Esophagus muscularis mucosa (tissue), 4 donors: ENCODE data around the gene ATOH1. TPM values are rescaled to one million over a fixed set of nuclear protein-coding genes. Genes with fewer than 3 reads are reported as not detected.

Source experiments
- DNase-seq: peaks from one replicate; pipeline ENCODE4 v3.0.0-alpha.2; 2017; ENCODE audit errors: extremely low spot score
- H3K27ac ChIP-seq, 4 donors: fragments of 200-600 bp; sonication (generic); replicated peaks in 1 of 4; 1 replicate in 3 of 4; 2 replicates in 1 of 4; pipeline ENCODE4 v1.5.1; 2016 to 2019; ENCODE audit warnings: mild to moderate bottlenecking in 1 of 4
- H3K27me3 ChIP-seq, 4 donors: fragments of 200-600 bp; sonication (generic); one replicate each; pipeline versions ENCODE4 v1.5.1 to v1.6.0; 2016 to 2019
- H3K36me3 ChIP-seq, 4 donors: fragments of 200-600 bp; sonication (generic); one replicate each; pipeline ENCODE4 v1.5.1; 2016 to 2019
- H3K4me1 ChIP-seq, 4 donors: fragments of 200-600 bp; sonication (generic); one replicate each; pipeline ENCODE4 v1.5.1; 2016 to 2019
- H3K4me3 ChIP-seq, 4 donors: fragments of 200-600 bp; sonication (generic); 1 replicate in 2 of 4; 2 replicates in 2 of 4; pipeline ENCODE4 v1.5.1; 2016 to 2019; ENCODE audit warnings: mild to moderate bottlenecking in 4 of 4, moderate library complexity in 1 of 4
- H3K9me3 ChIP-seq, 4 donors: fragments of 200-600 bp; sonication (generic); 1 replicate in 3 of 4; 2 replicates in 1 of 4; pipeline ENCODE4 v1.5.1; 2016 to 2019
- EP300 ChIP-seq: sonication (generic); formaldehyde crosslinking; IDR thresholded peaks from one replicate; pipeline ENCODE4 v1.6.1; 2017; ENCODE audit warnings: antibody characterized with exemption
- POLR2A ChIP-seq: fragments of 450-650 bp; IDR thresholded peaks from one replicate; pipeline ENCODE4 v1.6.1; 2017; ENCODE audit warnings: antibody characterized with exemption, moderate library complexity, mild to moderate bottlenecking, low read depth
- POLR2AphosphoS5 ChIP-seq, 2 donors: sonication (generic); formaldehyde crosslinking; IDR thresholded peaks; one replicate each; pipeline ENCODE4 v1.6.1; 2017; ENCODE audit warnings: antibody characterized with exemption in 2 of 2
- WGBS: methylation state at CpG from one replicate; pipeline ENCODE4 v1.1.5; 2018; 5-methylcytosine and 5-hydroxymethylcytosine counted together
- intact Hi-C: fragments of 100-400 bp; cut with DNase I; formaldehyde crosslinking; loops from one replicate; pipeline ENCODE4 v1.15.1; 2023
- total RNA-seq, 4 donors: library from RNA; depleted of rRNA; stranded (reverse); fragments of >200 nt; gene quantifications; one replicate each; pipeline versions ENCODE4 v1.1.0 to v1.2.1, GENCODE V29; 2016
- TF ChIP-seq, protein P1 (sequence below), 3 experiments: fragments of 200-600 bp in 2 of 3; fragments of 450-650 bp in 1 of 3; sonication (generic) in 2 of 3; IDR thresholded peaks; one replicate each; pipeline ENCODE4 v1.5.1; 2017 to 2019; ENCODE audit warnings: antibody characterized with exemption in 3 of 3, mild to moderate bottlenecking in 2 of 3, moderate library complexity in 1 of 3

Gene ATOH1
- total RNA-seq, 4 donors from 2014 or later = not detected

DNA sequence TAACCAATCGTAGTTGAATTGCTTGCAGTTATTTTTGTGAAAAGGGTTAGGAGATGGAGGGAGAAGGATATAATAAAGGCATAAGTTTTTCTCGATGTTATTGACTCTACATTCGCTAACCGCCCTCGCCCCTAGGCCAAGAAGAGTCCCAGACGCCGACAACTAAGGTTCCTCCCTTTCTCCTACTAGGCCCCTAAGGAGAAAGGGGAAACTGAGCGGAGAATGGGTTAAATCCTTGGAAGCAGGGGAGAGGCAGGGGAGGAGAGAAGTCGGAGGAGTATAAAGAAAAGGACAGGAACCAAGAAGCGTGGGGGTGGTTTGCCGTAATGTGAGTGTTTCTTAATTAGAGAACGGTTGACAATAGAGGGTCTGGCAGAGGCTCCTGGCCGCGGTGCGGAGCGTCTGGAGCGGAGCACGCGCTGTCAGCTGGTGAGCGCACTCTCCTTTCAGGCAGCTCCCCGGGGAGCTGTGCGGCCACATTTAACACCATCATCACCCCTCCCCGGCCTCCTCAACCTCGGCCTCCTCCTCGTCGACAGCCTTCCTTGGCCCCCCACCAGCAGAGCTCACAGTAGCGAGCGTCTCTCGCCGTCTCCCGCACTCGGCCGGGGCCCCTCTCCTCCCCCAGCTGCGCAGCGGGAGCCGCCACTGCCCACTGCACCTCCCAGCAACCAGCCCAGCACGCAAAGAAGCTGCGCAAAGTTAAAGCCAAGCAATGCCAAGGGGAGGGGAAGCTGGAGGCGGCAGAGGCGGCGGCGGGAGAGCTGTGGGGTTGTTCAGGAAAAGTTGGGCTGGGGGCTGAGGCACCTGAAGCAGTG is 5.9 kb downstream of the ATOH1 start:
- peaks cover under 1 to 92% (median 50%) of the 10 kb centered on the region in 4 donors for H3K27me3 ChIP-seq
- peak overlapping the region in 2 of 4 donors; percentile 11 to 12 for H3K4me3 ChIP-seq
- no peaks in the 10 kb centered on the region for H3K36me3 ChIP-seq
- TF ChIP-seq, protein P1, sequence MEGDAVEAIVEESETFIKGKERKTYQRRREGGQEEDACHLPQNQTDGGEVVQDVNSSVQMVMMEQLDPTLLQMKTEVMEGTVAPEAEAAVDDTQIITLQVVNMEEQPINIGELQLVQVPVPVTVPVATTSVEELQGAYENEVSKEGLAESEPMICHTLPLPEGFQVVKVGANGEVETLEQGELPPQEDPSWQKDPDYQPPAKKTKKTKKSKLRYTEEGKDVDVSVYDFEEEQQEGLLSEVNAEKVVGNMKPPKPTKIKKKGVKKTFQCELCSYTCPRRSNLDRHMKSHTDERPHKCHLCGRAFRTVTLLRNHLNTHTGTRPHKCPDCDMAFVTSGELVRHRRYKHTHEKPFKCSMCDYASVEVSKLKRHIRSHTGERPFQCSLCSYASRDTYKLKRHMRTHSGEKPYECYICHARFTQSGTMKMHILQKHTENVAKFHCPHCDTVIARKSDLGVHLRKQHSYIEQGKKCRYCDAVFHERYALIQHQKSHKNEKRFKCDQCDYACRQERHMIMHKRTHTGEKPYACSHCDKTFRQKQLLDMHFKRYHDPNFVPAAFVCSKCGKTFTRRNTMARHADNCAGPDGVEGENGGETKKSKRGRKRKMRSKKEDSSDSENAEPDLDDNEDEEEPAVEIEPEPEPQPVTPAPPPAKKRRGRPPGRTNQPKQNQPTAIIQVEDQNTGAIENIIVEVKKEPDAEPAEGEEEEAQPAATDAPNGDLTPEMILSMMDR (IDR thresholded peaks at IDR 0.05) = no peak
- no peak for TF ChIP-seq POLR2A
- no peak for TF ChIP-seq POLR2AphosphoS5 (IDR thresholded peaks at IDR 0.05)
- TF ChIP-seq EP300 = no peak
- 16% methylated on average over 26 of the region's 42 CpGs for WGBS
- intact Hi-C loops = no loop called here
- DNase-seq = no peak
- H3K4me1 ChIP-seq = peaks cover 7 to 16% (median 10%) of the 10 kb centered on the region in 4 donors
- H3K9me3 ChIP-seq = peaks cover 0 to 4% (median 0%) of the 10 kb centered on the region in 4 donors
- H3K27ac ChIP-seq = no peak overlapping the region

- 87% methylated on average over 1 of the region's 1 CpG for WGBS
- Histone ChIP-seq H3K4me1 (peaks cover 0 to 7% (median 5%) of the 10 kb centered on the region in 4 donors), H3K36me3 (no peaks in the 10 kb centered on the region), H3K27me3 (peaks cover 0 to 88% (median 37%) of the 10 kb centered on the region in 4 donors), H3K4me3 (no peak overlapping the region), H3K27ac (no peak overlapping the region), H3K9me3 (peaks cover 0 to 4% (median 0%) of the 10 kb centered on the region in 4 donors)
- no peak for DNase-seq
- intact Hi-C loops = no loop called here
- TF ChIP-seq POLR2A = no peak
- TF ChIP-seq, protein P1 (IDR thresholded peaks at IDR 0.05) = no peak
- TF ChIP-seq EP300 = no peak
- TF ChIP-seq POLR2AphosphoS5 (IDR thresholded peaks at IDR 0.05) = no peak
These were observed 7.4 kb downstream of the ATOH1 start for GRCh38 chr4:93835929-93836328.

DNA sequence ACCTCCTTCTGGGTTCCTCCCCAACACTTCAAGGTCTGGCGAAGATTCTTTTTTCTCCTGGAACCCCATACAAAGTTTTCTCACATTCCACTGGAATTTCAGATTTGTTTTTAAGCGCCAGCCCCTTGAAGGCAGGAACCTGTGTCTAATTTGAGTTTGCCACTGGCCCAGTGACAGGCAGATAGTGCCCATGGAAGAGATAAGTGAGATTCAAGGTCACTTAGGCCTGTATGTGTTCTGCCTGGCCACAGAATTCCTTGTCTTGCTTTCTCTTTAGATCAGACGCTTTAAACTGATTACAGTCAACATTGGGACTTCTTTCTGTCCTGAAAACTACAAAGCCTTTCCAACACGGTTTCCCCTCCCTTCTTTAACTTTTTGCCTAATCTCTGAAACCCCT is 11.2 kb downstream of the ATOH1 start:
- peaks cover 0 to 3% (median 2%) of the 10 kb centered on the region in 4 donors for H3K4me1 ChIP-seq
- no peak overlapping the region for H3K27ac ChIP-seq
- WGBS = 85% methylated on average over 4 of the region's 4 CpGs
- H3K4me3 ChIP-seq = no peak overlapping the region
- TF ChIP-seq EP300 = no peak
- no peaks in the 10 kb centered on the region for H3K9me3 ChIP-seq
- intact Hi-C loops = no loop called here
- no peak for DNase-seq
- peaks cover 0 to 54% (median 7%) of the 10 kb centered on the region in 4 donors for H3K27me3 ChIP-seq
- no peaks in the 10 kb centered on the region for H3K36me3 ChIP-seq

DNA sequence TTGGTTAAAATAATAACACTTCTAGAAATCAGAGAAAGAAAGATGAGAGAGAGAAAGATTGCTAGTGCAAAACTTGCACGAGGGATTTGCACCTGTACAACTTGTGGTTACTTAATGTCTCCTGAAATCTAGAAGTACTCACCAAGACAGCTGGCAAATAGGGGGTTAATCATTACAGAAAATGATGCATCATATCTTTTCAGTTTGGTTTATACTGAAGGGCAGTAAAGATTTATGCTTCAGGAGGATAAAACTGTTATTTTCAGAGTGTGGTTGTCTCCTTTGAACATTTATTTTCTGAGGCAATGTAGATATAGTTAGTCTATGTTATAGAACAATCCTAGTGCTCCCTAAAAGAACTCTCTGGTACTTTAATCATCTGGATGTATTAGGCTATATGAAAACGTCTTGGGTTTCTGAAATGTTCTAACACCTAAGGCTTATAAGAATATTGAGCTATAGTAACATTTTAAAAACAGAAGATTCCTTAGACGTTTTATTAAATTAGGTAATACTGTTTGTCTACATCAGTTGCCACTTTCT is 13.3 kb downstream of the ATOH1 start:
- TF ChIP-seq EP300 (no peak), POLR2AphosphoS5 (IDR thresholded peaks at IDR 0.05) (no peak), POLR2A (no peak)
- TF ChIP-seq, protein P1 (IDR thresholded peaks at IDR 0.05) = no peak
- Histone ChIP-seq H3K9me3 (no peaks in the 10 kb centered on the region), H3K36me3 (no peaks in the 10 kb centered on the region), H3K27me3 (peaks cover 0 to 32% (median 3%) of the 10 kb centered on the region in 4 donors), H3K27ac (no peak overlapping the region), H3K4me3 (no peak overlapping the region), H3K4me1 (no peaks in the 10 kb centered on the region)
- intact Hi-C loops = no loop called here
- no peak for DNase-seq
- WGBS = 71% methylated on average over 3 of the region's 3 CpGs

GRCh38 chr4:93842601-93843252 is 14.2 kb downstream of the ATOH1 start:
- Histone ChIP-seq H3K4me3 (no peak overlapping the region), H3K27me3 (peaks cover 0 to 27% (median 3%) of the 10 kb centered on the region in 4 donors), H3K9me3 (no peaks in the 10 kb centered on the region), H3K36me3 (no peaks in the 10 kb centered on the region), H3K4me1 (no peaks in the 10 kb centered on the region), H3K27ac (no peak overlapping the region)
- TF ChIP-seq POLR2A (no peak), EP300 (no peak), POLR2AphosphoS5 (IDR thresholded peaks at IDR 0.05) (no peak)
- TF ChIP-seq, protein P1 (IDR thresholded peaks at IDR 0.05) = no peak
- WGBS = 81% methylated on average over 2 of the region's 2 CpGs
- intact Hi-C loops = no loop called here
- no peak for DNase-seq
